Measurements from ENCODE around the gene DVL1. TPM values are rescaled to one million over a fixed set of nuclear protein-coding genes. Genes with fewer than 3 reads are reported as not detected.

The DVL1 gene
- polyA plus RNA-seq, 4 donors, result 27.0 to 56.4 (median 28.5) TPM

DNA sequence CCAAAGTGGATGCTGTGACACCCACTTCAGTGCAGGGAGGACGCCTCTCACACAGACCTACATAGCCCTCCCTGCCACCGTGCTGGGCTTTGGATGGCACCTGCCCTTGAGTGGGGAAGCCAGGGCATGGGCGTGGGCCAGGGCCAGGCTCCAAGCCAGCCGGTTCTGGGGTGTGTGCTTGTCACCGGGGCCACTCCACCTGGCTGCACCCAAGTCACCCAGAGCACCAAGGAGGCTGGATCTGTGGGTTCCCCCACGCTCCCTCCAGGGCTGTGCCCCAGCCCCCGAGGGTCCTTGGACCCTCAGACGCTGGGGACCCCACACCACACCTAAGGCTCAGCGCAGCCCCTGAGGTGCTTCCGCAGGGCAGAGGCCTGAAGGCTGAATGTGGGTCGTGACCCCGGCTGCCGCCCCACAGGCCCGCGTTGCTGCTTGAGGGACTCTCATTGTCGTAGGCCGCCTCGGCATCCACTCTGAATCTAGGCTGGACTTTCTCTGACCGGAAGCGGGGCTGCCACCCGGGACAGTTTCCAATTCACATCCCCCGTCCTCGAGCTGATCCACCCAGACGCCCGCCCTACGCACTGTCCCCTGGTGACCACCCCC, 7.7 kb upstream of the DVL1 start:
- DNase-seq (ENCODE audit: low read depth in 4 of 4, low spot score in 3 of 4), result no peak

DNA sequence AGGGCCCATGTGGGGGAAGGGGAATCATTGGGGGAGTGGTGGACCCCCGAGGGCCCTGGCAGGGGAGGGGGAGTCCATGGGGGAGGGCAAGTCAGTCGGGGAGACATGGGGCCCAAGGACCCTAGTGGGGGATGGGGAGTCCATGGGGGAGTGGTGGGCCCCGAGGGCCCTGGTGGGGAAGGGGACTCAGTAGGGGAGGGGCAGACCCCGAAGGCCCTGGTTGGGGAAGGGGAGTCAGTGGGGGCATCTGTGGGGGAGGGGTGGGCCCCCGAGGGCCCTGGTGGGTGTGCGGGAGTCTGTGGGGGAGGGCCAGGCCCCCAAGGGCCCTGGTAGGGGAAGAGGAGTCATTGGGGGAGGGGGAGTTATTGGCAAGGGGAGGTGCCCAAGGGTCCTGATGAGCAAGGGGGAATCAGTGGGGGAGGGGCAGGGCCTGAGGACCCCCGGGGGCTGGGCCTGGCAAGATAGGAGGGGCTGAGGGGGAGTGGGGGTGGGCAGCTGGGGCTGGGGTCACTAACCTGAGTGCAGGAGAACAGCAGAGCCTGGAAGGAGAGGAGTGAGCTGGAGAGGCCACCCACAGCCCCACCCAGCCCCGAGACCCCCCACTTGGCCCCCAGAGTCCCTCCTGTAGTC, 7.1 kb upstream of the DVL1 start:
- DNase-seq (ENCODE audit: low read depth in 4 of 4, low spot score in 3 of 4), result no peak

DNA sequence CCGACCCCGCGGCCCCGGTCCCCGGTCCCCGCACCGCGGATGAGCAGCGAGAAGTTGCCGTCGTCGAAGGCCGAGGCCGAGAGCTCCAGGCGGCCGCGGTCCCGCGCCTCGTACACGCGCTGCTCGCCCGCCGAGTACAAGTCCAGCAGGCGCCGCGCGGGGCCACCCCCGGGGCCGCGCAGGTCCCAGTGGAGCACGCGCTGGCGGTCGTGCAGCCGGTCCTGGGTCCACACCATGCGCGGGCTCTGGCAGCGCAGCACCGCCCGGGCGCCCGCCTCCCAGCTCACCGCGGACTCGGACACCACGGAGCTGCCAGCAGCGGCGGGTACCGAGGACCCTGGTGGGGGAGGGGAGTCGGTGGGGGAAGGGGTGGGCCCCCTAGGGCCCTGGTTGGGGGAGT, 6.2 kb upstream of the DVL1 start:
- no peak for DNase-seq (ENCODE audit: low read depth in 4 of 4, low spot score in 3 of 4)

DNA sequence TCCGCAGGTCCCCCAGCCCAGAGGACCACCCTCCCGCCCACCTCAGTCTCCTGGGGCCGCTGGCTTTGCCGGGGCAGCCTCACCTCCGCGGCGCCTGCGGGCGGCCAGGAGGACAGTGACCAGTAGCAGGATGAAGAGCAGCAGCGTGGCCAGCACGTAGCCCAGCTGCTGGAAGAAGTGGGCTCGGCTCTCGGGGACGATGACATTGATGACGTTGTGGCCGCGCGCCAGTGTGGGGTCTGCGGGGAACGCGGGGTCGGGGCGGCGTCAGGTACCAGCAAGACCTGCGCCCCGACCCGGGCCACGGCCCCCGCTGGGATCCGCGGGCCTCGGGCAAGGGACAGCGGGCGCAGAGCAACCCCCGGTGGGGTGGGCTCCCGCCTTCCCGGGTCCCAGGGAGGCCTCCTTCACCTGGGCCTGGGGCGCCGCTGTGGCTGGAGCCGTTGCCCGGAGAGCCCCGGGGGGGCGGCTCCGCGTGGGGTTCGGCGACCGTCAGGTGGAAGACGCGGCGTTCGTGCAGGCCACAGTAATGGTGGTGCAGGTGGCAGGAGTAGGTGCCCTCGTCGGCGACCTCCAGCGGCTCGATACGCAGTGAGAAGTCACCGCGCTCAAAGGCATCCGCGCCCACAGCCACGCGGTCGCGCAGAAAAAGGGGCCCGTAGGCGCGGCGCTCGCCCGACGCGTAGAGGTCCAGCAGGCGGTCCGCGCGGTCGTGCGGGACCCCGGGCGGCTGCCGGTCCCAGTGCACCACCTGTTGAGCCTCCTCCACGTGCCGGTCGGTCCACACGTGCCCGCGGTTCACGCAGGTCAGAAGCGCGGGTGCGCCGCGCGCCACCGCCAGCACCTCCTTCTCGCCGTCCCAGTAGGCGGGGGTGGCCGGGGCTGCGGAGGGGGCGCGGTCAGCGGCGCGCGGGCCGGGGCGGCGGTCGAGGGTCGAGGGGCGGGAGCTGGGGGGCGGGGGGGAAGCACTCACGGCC, 5.3 kb upstream of the DVL1 start:
- DNase-seq (ENCODE audit: low read depth in 4 of 4, low spot score in 3 of 4), result no peak

DNA sequence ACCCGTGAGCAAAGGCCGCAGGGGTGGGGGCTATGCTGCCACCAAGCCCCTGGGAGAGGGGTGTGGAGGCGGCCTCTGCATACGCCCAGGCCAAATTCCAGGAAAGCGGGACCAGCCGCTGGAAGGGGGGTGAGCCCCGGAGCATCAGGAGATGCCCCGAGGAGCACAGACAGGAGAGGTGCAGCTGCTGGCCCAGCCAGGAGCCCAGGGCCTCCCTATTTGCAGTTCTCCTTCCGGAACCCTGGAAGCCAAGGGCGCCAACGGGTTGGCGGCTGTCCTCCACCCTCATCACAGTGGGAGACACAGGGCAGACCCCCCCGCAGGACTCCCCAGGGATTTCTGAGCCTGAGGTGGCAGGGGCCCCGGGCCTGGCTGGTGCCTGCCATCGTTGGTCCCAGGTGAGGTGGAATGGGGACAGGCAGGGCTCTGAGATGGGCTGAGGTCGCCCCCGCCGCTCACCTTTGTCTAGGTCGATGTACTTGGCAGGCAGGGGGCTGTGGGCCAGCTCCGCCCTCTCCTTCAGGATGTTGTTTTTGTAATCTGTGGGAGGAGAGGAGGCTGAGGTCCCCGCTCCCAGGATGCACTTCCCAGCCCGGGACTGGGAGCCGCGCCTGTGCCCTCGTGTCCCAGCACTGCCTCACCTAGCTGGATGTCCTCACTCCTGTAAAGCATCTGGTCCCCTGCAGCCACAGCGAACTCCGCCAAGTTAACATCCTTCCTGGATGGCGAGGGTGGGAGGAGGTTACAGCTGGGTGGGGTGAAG, 4.4 kb upstream of the DVL1 start:
- DNase-seq (ENCODE audit: low read depth in 4 of 4, low spot score in 3 of 4), result no peak

DNA sequence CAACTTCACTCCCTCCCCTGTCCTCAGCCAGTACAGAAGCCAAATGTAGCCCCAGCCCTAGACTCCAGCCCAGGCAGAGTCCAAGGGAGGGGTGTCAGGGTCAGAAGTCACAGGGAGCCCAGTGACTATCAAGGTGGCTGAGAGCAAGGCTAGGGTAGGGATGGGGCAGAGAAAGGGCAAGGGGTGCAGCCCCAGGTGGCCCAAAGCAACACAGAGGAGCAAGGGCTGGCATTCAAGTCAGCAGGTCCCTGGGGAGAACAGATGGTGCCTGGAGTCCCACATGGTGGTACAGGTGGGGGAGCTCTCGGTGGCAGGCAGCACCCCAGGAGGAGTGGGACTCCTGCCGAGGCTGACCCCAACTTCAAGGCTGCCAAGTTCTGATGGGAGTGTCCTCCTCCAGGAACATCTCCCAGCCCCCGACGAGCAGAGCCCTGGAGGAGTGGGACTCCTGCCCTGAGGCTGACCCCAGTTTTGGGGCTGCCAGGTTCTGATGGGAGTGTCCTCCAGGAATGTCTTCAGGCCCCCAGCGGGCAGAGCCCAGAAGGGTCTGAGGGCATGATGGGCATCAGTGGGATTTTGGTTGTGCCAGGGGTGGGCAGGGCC, 3.7 kb upstream of the DVL1 start:
- DNase-seq (ENCODE audit: low read depth in 4 of 4, low spot score in 3 of 4), result no peak

DNA sequence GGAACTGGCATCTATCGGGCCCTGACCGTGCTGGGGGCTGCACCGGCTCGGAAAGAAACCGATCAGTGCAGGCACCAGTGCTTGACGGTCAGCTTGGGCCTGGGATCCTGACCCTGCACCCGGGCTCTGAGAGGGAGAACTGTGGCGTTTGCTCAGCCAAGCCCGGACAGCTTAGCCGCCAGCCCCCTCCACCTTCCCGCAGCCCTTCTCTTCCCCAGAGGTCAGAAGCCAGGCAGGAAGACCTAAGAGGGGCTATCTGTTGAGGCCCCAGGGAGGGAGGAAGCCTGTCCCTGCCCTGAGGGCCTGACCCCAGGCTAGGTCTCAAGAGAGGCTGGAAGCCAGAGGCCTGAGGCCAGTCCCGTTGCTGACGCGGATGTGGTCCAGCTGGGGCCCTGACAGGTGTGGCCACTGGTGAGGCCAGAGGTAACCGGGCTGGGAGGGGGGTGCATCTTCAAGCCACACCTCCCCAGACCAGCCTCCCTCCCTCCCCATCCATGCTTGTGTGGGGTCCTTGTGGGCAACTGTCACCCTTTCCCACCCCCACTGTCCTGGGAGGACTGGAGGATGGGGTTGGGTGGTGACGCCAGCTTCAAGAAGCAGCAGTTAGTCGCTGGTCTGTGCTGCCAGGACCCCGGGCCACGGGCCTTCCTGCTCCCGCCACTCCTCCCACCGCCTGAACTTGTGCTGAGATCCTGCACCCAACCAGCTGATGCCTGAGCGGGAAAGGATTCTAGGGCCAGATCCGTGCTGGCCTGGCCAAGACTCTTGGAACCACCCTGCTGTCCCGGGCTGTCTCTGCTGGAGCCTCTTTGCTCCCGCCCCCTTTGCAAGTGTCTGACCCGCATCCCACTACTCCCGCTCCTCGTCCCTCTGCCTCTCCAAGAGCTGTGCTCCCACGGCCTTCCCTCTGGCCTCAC, 2.6 kb upstream of the DVL1 start:
- DNase-seq (ENCODE audit: low read depth in 4 of 4, low spot score in 3 of 4), result no peak

DNA sequence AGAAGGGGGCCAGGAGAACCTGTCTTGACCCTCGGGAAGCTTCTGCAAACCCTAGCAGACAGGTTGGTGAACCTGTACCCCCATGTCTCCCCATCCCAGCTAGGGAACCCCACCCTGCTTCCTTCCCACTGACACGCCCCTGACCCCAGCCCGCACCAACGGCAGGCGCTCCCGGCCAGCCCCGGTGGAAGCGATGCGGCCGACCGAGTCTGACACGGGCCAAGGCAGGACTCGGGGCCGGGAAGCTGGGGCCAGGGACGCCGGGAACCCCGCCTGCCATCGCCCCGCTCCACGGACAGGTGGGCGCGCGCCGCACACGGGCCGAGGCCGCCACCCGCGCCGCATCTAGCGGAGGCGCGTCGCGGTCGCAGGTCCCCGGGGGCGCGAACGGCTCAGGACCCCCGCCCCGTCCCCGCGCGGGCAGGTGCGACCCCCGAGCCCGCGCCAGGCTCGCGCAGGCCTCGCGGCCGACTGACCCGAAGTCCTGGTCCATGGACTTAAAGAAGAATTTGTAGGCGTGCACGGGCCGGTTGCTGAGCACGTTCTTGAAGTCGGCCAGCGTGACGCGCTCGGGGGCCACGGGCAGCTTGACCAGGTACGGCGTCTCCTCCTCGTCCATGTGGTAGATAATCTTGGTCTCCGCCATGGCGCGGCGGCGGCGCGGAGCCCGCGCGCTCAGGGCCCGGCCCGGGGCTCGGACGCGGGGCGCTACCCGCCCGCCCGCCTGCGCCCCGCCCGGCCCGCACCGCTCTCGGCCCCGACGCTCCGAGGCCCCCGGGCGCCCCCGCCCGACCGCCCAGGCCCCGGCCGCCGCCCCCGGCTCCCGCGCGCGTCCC, 580 bp downstream of the DVL1 start:
- no peak for DNase-seq (ENCODE audit: low read depth in 4 of 4, low spot score in 3 of 4)

DNA sequence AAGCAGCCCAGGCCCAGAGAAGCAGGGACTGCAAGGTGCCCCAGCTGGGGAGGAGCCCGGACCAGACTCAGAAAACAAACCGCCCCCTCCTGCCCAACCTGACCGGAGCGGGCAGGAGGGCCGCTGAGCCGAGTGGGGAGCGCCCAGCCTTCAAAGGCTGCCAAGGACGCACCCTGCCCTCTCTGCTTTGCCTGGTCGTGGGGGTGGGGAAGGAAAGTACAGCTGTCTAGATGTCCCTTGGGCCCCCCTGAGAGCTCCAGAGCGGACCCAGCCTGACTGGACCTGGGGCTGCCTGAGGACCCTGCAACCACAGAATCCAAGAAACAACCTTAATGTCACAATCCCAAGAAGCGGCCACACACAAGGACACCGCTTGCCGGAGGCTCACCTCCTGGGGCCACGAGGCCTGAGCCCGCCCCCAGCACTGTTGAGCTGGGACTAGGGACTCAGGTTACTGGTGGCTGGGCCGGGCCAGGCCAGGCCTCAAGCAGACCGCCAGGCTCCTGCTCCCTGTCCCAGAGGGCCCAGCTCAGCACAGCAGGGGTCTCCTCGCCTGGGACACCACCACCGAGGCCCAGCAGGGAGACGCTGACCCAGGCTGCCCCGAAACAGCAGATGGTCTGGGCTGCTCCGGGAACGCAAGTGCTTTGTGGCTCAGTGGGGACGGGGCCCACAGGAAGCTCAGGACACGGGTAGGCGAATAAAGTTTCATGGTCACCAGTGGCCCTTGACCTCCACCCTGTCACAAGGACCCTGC, 1.4 kb downstream of the DVL1 start:
- DNase-seq (ENCODE audit: low read depth in 4 of 4, low spot score in 3 of 4), result no peak

DNA sequence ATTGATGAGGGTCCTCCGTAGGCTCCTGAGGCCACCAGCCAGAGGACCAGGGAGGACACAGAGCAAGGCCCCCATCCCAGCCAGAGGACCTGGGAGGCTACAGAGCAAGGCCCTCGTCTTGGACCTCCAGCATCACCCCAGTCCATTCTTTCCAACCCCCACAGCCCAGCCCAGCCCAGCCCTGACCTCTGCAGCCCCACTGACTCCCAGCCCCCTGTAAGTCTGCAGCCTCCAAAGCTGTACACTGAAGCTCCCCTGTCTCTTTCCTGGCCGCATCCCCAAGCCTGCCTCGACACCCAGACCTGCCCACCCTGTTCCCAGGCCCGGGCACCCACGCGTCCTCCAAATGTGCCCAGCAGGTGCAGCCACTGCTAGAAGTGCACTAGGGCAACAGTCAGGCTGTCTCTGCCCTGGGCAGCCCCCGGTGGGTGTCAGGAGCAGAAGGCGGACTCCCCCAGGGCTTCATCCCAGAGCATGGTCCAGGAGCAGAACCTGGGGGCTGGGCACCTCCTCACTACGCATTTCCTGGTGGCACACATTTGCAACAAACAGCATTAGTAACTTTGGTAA, 2.1 kb downstream of the DVL1 start:
- no peak for DNase-seq (ENCODE audit: low read depth in 4 of 4, low spot score in 3 of 4)

DNA sequence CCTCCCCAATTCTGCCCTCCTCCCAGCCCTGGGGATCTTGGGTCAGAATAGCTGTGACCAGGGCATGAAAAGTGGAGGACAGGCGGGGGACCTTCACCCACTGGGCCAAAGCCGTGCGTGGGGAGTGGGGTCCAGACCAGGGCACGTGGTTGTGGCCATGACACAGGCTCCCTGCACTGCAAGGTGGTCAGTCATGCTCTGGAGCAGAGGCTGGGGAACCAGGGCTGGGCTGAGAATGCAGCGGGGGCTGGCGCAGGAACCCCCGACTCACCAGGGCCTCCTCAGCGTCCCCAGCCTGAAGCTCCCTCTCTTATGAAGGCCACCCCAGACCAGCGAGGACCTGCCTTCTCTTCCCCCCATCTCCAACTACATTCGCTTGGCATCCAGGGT, 2.7 kb downstream of the DVL1 start:
- no peak for DNase-seq (ENCODE audit: low read depth in 4 of 4, low spot score in 3 of 4)

DNA sequence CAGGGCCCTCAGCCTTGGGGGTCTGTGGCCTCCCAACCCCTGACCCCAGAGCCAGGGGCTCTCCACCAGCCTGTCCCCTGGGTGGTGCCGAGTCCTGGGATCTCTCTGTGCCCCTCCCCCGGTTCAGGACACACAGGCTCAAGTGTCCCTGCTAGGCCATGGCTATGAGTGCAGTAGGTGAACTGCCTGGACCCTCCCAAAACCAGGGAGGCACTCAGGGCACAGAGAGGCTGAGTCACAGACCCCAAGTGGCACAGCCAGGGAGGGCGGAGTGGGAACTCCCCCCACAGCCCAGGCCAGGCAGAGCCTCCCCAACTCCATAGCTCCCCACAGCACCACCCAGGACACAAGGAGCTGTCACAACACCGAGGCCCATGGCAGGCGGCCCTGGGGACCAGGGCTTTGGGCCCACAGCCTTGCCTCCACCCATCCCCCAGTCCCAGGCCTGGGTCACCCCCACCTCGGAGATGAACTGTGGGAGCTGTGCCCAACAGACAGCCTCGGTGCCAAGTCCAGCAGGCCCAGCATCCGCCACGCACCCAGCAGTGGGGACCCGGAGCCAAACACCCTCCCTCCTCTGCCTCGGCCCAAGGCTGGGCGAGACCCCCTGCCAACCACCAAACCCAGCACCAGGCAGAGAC, 3.2 kb downstream of the DVL1 start:
- no peak for DNase-seq (ENCODE audit: low read depth in 4 of 4, low spot score in 3 of 4)

DNA sequence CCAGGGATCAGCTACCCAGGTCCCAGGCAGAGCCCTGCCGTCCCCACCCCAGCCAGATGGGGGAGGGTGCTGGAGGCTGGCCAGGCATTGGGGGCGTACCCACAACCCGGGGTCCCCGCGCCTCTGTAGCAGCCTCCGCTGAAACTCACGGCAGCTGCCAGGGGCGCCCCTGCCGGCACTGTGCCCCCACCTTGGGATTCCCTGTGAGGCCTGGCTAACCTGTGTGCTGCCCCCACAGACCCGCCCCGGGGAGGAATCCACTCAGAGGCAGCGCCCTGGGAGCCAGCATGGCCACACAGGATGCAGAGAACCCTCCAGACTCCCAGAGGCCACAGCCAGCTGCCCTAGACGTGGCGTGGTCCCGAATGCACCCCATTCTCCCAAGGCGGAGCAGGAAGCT, 3.8 kb downstream of the DVL1 start:
- DNase-seq (ENCODE audit: low read depth in 4 of 4, low spot score in 3 of 4), result no peak

DNA sequence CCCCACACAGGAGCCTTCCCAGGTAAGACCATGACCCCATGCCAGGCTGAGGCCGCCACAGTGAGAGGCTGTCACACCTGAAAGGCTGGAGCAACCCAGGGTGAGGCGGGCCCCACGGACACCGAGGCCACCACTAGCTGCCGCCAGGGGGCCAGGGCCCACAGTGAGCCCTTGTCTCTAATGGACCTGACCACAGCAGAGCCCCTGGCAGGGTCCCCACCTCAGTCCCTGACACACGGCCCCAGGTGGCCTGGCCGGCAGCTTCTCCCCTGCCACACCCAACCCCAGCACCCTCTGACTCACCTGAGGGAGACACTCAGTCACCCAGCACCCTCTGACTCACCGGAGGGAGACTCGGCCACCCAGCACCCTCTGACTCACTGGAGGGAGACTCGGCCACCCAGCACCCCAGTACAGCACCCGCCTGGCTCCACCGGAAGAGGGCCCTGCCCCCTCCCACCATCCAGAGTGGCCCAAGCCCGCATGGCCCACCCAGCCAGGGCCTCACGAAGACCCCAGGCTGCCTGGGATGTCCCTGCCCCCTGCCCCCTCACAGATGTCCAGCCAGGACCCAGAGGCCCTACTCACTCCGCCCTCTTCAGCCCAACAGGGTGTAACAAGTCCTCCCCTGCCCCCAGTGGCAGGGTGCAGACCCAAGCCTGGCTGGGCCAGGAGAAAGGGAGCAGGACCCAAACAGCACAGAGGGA, 4.4 kb downstream of the DVL1 start:
- DNase-seq (ENCODE audit: low read depth in 4 of 4, low spot score in 3 of 4), result no peak

DNA sequence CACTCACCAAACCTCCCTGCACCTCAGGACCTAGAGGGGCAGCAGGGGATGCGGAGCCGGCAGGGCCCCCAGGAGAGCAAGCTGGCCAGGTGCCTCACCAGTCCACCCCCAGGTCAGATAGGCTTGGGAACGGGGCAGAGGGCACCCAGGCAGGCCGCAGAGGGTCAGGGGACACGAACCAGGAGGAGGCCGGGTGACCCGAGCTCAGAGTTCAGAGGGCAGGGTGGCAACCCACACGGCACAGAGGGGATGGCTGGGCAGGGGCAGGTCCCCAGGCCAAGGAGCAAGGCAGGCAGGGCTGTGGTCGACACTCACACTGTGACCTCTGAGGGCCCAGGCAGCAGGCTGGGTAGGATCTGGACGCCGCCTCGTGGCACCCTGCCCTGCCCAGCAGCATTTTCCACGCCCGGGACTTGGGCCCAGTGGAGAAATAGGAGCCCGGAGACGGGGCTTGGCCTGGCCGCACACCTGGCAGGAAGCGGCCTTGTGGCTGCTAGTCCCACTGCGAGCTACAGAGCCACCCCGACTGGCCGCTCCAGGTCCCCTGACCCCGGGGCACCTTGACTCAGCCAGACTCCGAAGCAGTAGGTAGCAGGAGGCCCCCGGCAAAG, 5.3 kb downstream of the DVL1 start:
- no peak for DNase-seq (ENCODE audit: low read depth in 4 of 4, low spot score in 3 of 4)

DNA sequence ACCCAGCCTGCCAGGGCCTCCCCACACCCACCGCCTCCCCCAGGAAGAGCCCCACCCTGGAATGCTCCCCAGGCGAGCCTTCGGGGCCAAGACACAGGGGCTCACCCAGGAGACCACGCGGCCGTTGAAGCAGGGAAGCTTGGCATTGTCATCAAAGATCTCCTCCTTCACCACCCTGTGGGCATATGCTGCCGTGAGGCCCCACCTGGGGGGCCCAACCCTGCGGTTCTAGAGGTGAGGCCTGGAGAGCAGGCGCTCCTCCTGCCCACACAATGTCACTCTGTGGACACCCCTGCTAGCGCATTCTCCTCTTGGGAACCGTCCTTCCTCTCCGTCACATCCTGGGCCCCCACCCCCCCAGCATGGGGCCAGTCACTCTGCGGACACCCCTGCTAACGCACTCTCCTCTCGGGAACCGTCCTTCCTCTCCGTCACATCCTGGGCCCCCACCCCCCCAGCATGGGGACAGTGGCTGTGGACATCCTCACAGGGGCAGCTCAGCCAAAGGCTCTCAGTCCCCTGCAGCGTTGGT, 6.6 kb downstream of the DVL1 start:
- no peak for DNase-seq (ENCODE audit: low read depth in 4 of 4, low spot score in 3 of 4)
